GM12878 (cell line): ENCODE measurements around the gene RIC3. TPM values are rescaled to one million over a fixed set of nuclear protein-coding genes. Genes with fewer than 3 reads are reported as not detected.

Experiments
- ATAC-seq: fragments of 200-7000 bp; cut with Tn5 transposase; 3 replicates; pipeline ENCODE4 v1.9.1; 2020; ENCODE audit warnings: mild to moderate bottlenecking, moderate library complexity
- BruUV-seq: library from RNA; stranded (reverse); fragments of 400-500 nt; replicated peaks from 2 replicates; lab custom pipeline; 2021; lab: Mats Ljungman, UMichigan
- CTCF ChIA-PET: fragments of 300-600 bp; sonication (Branson Sonifier 250); formaldehyde crosslinking; extraction: SDS; loops from one replicate; lab custom pipeline; 2021; ENCODE audit warnings: inconsistent platforms; lab: Yijun Ruan, JAX
- POLR2A ChIA-PET: fragments of 350-600 bp; formaldehyde crosslinking; extraction: SDS; loops from one replicate; lab custom pipeline; 2021; ENCODE audit warnings: inconsistent platforms; lab: Charles Lee
- RAD21 ChIA-PET: fragments of 300-600 bp; sonication (Branson Sonifier 250); formaldehyde crosslinking; loops from one replicate; lab custom pipeline; 2023; ENCODE audit warnings: antibody characterized with exemption; ENCODE audit not compliant: unreplicated experiment; lab: Charles Lee
- SMC1A ChIA-PET: fragments of 300-600 bp; sonication (Branson Sonifier 250); formaldehyde crosslinking; loops from one replicate; lab custom pipeline; 2023; ENCODE audit not compliant: unreplicated experiment, uncharacterized antibody; lab: Charles Lee
- DNase-seq: peaks from one replicate; pipeline ENCODE4 v3.0.0-alpha.2; 2011; ENCODE audit warnings: low read depth, low spot score
- FAIRE-seq: peaks from 3 replicates; lab custom pipeline; 2011; peaks lifted over from hg19 to GRCh38; lab: Jason Lieb, UNC
- H2AFZ ChIP-seq: 2 replicates; pipeline ENCODE4 v1.6.0; 2011; ENCODE audit warnings: low read depth, low read length, control low read depth; ENCODE audit not compliant: control insufficient read depth
- H3K27ac ChIP-seq: 2 replicates; pipeline ENCODE4 v1.5.1; 2011; ENCODE audit warnings: control low read depth; ENCODE audit not compliant: control insufficient read depth, insufficient read depth
- H3K27me3 ChIP-seq, 2 experiments: replicated peaks in 1 of 2; 2 replicates each; pipeline versions ENCODE4 v1.6.0 to v1.6.1; 2011; ENCODE audit warnings: low read length in 1 of 2; ENCODE audit not compliant: control insufficient read depth in 2 of 2, insufficient read depth in 2 of 2
- H3K36me3 ChIP-seq, 2 experiments: 2 replicates each; pipeline ENCODE4 v1.5.1; 2011; ENCODE audit warnings: low read length in 1 of 2; ENCODE audit not compliant: control insufficient read depth in 2 of 2, insufficient read depth in 2 of 2
- H3K4me1 ChIP-seq: 2 replicates; pipeline ENCODE4 v1.6.1; 2011; ENCODE audit warnings: mild to moderate bottlenecking, low read length, moderate library complexity, mixed read lengths; ENCODE audit not compliant: control insufficient read depth, insufficient read depth
- H3K4me2 ChIP-seq: 2 replicates; pipeline ENCODE4 v1.6.0; 2011; ENCODE audit warnings: control low read depth; ENCODE audit not compliant: control insufficient read depth, insufficient read depth
- H3K4me3 ChIP-seq: fragments of 200-600 bp; sonication (generic); 2 replicates; pipeline ENCODE4 v1.5.1; 2016
- H3K79me2 ChIP-seq: 2 replicates; pipeline ENCODE4 v1.6.0; 2011; ENCODE audit warnings: low read length; ENCODE audit not compliant: control insufficient read depth, insufficient read depth
- H3K9ac ChIP-seq: 2 replicates; pipeline ENCODE4 v1.8.0; 2011; ENCODE audit warnings: low read length, control low read depth, mixed read lengths; ENCODE audit not compliant: control insufficient read depth, insufficient read depth
- H3K9me3 ChIP-seq: replicated peaks from 3 replicates; pipeline ENCODE4 v1.5.1; 2011; ENCODE audit warnings: mild to moderate bottlenecking, low read length; ENCODE audit not compliant: control insufficient read depth, insufficient read depth
- H4K20me1 ChIP-seq: 2 replicates; pipeline ENCODE4 v1.6.0; 2011; ENCODE audit not compliant: control insufficient read depth, insufficient read depth
- MTA3 ChIP-seq: IDR thresholded peaks from 2 replicates; pipeline ENCODE4 v1.6.1; 2012; ENCODE audit warnings: low read length, inconsistent platforms, borderline replicate concordance
- MXI1 ChIP-seq: fragments of 150-350 bp; IDR thresholded peaks from 2 replicates; pipeline ENCODE4 v1.6.1; 2011; ENCODE audit warnings: low read depth, mild to moderate bottlenecking, inconsistent platforms, low read length, improper control_type of control experiment
- POLR2A ChIP-seq: IDR thresholded peaks from 2 replicates; pipeline ENCODE4 v1.6.1; 2011; ENCODE audit warnings: low read depth, mild to moderate bottlenecking, low read length
- RCOR1 ChIP-seq: conservative IDR thresholded peaks from 2 replicates; pipeline ENCODE4 v1.6.1; 2012; ENCODE audit warnings: low read depth, low read length, improper control_type of control experiment
- TCF12 ChIP-seq: IDR thresholded peaks from 2 replicates; pipeline ENCODE4 v1.6.1; 2011; ENCODE audit warnings: low read depth, mild to moderate bottlenecking, low read length
- in situ Hi-C: fragments of 300-500 bp; cut with MboI; formaldehyde crosslinking; loops from 9 replicates; pipeline ENCODE4 v1.14.3; 2018; ENCODE audit warnings: mixed read lengths
- intact Hi-C: fragments of 100-400 bp; cut with micrococcal nuclease; formaldehyde crosslinking; loops from one replicate; pipeline ENCODE4 v1.14.2; 2022; ENCODE audit not compliant: unreplicated experiment
- polyA plus RNA-seq, 11 experiments: library from polyadenylated mRNA; depleted of rRNA in 4 of 11; unstranded in 6 of 11; stranded (reverse) in 5 of 11; fragments of >200 nt; fragmentation: Nextera tagmentation in 4 of 11; fragmentation: Illumina TruSeq in 1 of 11; extraction: Ambion mirVana in 4 of 11; extraction: Trizol in 1 of 11; gene quantifications; 1 replicate in 1 of 11; 2 replicates in 10 of 11; pipeline versions ENCODE4 v1.2.1 to v1.2.3, GENCODE V29; 2011 to 2016; ENCODE audit warnings: inconsistent platforms in 2 of 11, missing spikeins in 2 of 11, low read depth in 1 of 11
- total RNA-seq, 4 experiments: library from RNA; depleted of rRNA in 3 of 4; stranded (reverse); fragments of >200 nt in 3 of 4; fragmentation: Illumina TruSeq in 1 of 4; extraction: Trizol in 1 of 4; gene quantifications; 2 replicates each; pipeline versions ENCODE4 v1.2.1 to v1.2.3, GENCODE V29; 2013 to 2021
- TF ChIP-seq, protein P1 (sequence below): fragments of 450-650 bp; IDR thresholded peaks from 2 replicates; pipeline ENCODE4 v1.6.1; 2017; ENCODE audit warnings: low read depth, mild to moderate bottlenecking, moderate library complexity

The RIC3 gene
- total and polyA plus RNA-seq, 10 of the 15 experiments (the other 5 are each of a cell fraction or from before 2014, with no cell fraction given), result 0.90 to 8.9 (median 2.2) TPM

GRCh38 chr11:8199676-8200075 is 30.9 kb upstream of the RIC3 start (continued):
- TF ChIP-seq, protein P1, sequence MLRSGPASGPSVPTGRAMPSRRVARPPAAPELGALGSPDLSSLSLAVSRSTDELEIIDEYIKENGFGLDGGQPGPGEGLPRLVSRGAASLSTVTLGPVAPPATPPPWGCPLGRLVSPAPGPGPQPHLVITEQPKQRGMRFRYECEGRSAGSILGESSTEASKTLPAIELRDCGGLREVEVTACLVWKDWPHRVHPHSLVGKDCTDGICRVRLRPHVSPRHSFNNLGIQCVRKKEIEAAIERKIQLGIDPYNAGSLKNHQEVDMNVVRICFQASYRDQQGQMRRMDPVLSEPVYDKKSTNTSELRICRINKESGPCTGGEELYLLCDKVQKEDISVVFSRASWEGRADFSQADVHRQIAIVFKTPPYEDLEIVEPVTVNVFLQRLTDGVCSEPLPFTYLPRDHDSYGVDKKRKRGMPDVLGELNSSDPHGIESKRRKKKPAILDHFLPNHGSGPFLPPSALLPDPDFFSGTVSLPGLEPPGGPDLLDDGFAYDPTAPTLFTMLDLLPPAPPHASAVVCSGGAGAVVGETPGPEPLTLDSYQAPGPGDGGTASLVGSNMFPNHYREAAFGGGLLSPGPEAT, result no peak
- TF ChIP-seq MXI1, result no peak

DNA sequence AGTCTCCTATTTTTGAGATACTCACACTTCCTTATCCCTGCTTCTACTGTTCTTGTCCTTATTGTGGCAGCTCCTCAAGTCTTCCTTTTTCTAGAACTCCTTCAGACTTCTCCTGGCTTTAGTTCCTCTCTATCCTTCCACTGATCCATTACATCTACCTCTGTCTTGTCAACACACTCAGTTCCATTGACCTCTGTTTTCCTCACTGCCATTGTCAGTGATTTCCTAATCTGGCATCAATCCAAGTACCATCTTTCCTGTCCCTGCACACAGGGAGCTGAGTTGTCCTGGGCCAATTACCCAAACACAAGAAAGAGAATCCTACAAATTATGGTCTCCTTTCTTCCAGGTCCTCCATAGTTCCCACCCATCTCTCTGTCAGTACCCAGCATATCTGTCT is 27.9 kb upstream of the RIC3 start:
- CTCF ChIA-PET, result interaction anchor here (1.1 to 5.5 kb wide), 4 partner anchors 8 to 369 kb away, joined by 3 to 132 read pairs (median 40); no protein-coding TSS in a partner anchor
- RAD21 ChIA-PET, result interaction anchor here (1.0 to 2.6 kb wide), 2 partner anchors 11 to 371 kb away, joined by 6 to 20 read pairs; no protein-coding TSS in a partner anchor
- H2AFZ ChIP-seq, result no peak overlapping the region
- H3K79me2 ChIP-seq, result no peaks in the 10 kb centered on the region
- H3K4me2 ChIP-seq, result no peak overlapping the region
- no peaks in the 10 kb centered on the region for H4K20me1 ChIP-seq
- POLR2A ChIA-PET, result no interaction called here
- no peaks in the 10 kb centered on the region for H3K36me3 ChIP-seq
- no peak overlapping the region for H3K27ac ChIP-seq
- H3K4me3 ChIP-seq, result no peak overlapping the region
- in situ Hi-C loops, result no loop called here
- TF ChIP-seq POLR2A (no peak), MTA3 (no peak), RCOR1 (no peak), TCF12 (no peak)
- peaks cover 4% of the 10 kb centered on the region; the same call in 1 of the 2 replicates for H3K4me1 ChIP-seq
- no TSS peak for BruUV-seq
- no peak overlapping the region for H3K9ac ChIP-seq
- intact Hi-C loops, result no loop called here
- no peaks in the 10 kb centered on the region for H3K9me3 ChIP-seq
- ATAC-seq (no peak), FAIRE-seq (no peak), DNase-seq (no peak)
- SMC1A ChIA-PET, result interaction anchor here (1.1 to 3.1 kb wide), 6 partner anchors 8 to 371 kb away, joined by 3 to 13 read pairs (median 6); partner anchors contain the start of gene LMO1
- no peaks in the 10 kb centered on the region; a peak in 1 of 4 replicates for H3K27me3 ChIP-seq
